Esophagus (tissue), 2 donors: ENCODE data around the gene YOD1. TPM values are rescaled to one million over a fixed set of nuclear protein-coding genes. Genes with fewer than 3 reads are reported as not detected.

Experiments used
- H3K27ac ChIP-seq, 2 donors: one replicate each; pipeline ENCODE4 v1.5.1; 2013; ENCODE audit warnings: low read depth in 2 of 2, mild to moderate bottlenecking in 2 of 2, inconsistent platforms in 1 of 2, low read length in 1 of 2, moderate library complexity in 1 of 2
- H3K27me3 ChIP-seq, 2 donors: one replicate each; pipeline ENCODE4 v1.6.1; 2013; ENCODE audit warnings: low read length in 2 of 2, control low read depth in 1 of 2, mild to moderate bottlenecking in 1 of 2; ENCODE audit not compliant: insufficient read depth in 2 of 2, control insufficient read depth in 1 of 2
- H3K36me3 ChIP-seq, 2 donors: one replicate each; pipeline ENCODE4 v1.6.1; 2013; ENCODE audit warnings: low read length in 1 of 2; ENCODE audit not compliant: control insufficient read depth in 2 of 2, insufficient read depth in 2 of 2
- H3K4me1 ChIP-seq, 2 donors: one replicate each; pipeline ENCODE4 v1.6.1; 2013; ENCODE audit warnings: low read length in 1 of 2; ENCODE audit not compliant: control insufficient read depth in 2 of 2, insufficient read depth in 2 of 2
- H3K4me3 ChIP-seq, 2 donors: one replicate each; pipeline ENCODE4 v1.5.1; 2013; ENCODE audit warnings: low read length in 2 of 2, mild to moderate bottlenecking in 2 of 2, low read depth in 1 of 2, moderate library complexity in 1 of 2
- H3K9me3 ChIP-seq, 2 donors: one replicate each; pipeline ENCODE4 v1.6.1; 2013; ENCODE audit warnings: mild to moderate bottlenecking in 2 of 2, low read depth in 1 of 2, low read length in 1 of 2, moderate library complexity in 1 of 2; ENCODE audit not compliant: control insufficient read depth in 2 of 2, insufficient read depth in 1 of 2
- WGBS, 2 donors: extraction: QIAGEN DNeasy Blood & Tissue Kit; methylation state at CpG; one replicate each; pipeline ENCODE4 v1.1.7; 2013; 5-methylcytosine and 5-hydroxymethylcytosine counted together
- polyA plus RNA-seq, 2 donors: library from polyadenylated mRNA; stranded (reverse); fragments of 200-250 nt; gene quantifications; one replicate each; pipeline ENCODE4 v1.2.3, GENCODE V29; 2013
- donor health status: healthy with polysubstance abuse.
- donor health status: Bipolar disorder and iron deficiency.

The YOD1 gene
- polyA plus RNA-seq, 2 donors: 13.9 to 39.4 TPM

DNA sequence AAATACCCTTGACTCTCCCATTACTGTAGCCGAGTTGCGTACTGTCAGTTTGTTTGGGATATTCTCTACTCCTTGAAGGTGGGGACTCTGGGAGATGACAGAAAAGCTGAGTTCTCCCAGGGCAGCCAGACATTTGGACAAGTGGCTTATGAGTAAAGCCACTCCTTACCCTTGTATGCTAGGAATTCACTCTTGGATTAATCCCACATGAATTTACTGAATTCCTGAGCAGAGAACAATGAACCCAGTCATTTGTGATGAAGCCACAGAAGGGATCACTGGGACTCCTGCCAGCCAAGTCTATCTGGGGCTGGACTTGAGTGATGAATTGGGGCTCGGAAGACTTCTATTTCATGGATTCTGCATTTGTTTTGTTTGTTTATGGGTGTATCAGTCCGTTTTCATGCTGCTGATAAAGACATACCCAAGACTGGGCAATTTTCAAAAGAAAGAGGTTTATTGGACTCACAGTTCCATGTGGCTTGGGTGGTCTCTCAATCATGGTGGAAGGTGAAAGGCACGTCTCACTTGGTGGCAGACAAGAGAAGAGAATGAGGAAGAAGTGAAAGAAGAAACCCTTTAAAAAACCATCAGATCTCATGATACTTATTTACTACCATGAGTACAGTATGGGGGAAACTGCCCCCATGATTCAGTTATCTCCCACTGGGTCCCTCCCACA is 43.5 kb downstream of the YOD1 start:
- Histone ChIP-seq H3K9me3 (no peaks in the 10 kb centered on the region), H3K4me3 (no peak overlapping the region), H3K4me1 (peaks cover 0 to 11% of the 10 kb centered on the region in 2 donors), H3K27me3 (no peaks in the 10 kb centered on the region), H3K36me3 (no peaks in the 10 kb centered on the region), H3K27ac (peak overlapping the region; percentile 65 to 67)
- 56 to 60% methylated on average over 5 of the region's 5 CpGs for WGBS, 2 donors

DNA sequence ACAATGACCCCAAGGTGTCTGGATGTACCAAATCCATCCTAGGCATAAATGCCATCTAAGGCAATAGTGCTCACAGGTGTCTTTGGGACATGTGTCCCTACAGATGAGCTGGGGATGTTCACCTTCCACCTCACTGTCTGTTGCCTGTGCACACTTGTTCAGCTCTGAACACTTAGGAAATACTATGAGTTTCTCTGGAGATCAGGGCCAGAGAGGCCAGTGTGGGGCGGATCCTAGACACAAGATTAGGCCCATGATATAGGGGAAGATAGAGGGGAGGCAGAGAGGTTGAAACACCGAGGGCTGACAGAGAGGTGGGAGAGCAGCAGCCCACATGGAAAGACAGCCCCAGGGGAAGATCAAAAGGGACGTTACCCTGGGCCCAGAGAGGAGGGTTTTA is 44.1 kb downstream of the YOD1 start:
- Histone ChIP-seq H3K36me3 (no peaks in the 10 kb centered on the region), H3K27ac (peak overlapping the region; percentile 65 to 67), H3K4me1 (peaks cover 0 to 12% of the 10 kb centered on the region in 2 donors), H3K9me3 (no peaks in the 10 kb centered on the region), H3K4me3 (no peak overlapping the region), H3K27me3 (no peaks in the 10 kb centered on the region)
- 56 to 65% methylated on average over 3 of the region's 3 CpGs for WGBS, 2 donors

DNA sequence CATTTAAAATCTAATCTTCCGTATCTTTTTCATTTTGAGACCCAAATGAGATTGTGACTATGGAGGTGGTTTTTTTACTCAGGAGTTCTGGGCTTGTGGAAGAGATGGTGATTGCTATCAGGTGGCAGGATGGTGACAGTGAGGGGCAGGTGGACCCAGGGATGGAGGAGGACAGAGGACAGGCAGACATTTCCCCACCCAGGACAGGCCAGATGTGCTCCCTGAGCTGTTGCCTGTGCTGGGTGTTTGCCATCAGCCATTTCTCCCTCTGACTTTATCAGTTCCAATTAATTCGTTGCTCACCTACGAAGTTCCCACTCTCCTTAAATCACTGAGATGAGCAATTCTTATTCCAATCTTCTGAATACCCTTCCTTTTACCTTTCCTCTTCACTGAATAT is 44.9 kb downstream of the YOD1 start:
- peaks cover 0 to 20% of the 10 kb centered on the region in 2 donors for H3K4me1 ChIP-seq
- H3K9me3 ChIP-seq: no peaks in the 10 kb centered on the region
- WGBS, 2 donors: 83 to 90% methylated on average over 3 of the region's 3 CpGs

DNA sequence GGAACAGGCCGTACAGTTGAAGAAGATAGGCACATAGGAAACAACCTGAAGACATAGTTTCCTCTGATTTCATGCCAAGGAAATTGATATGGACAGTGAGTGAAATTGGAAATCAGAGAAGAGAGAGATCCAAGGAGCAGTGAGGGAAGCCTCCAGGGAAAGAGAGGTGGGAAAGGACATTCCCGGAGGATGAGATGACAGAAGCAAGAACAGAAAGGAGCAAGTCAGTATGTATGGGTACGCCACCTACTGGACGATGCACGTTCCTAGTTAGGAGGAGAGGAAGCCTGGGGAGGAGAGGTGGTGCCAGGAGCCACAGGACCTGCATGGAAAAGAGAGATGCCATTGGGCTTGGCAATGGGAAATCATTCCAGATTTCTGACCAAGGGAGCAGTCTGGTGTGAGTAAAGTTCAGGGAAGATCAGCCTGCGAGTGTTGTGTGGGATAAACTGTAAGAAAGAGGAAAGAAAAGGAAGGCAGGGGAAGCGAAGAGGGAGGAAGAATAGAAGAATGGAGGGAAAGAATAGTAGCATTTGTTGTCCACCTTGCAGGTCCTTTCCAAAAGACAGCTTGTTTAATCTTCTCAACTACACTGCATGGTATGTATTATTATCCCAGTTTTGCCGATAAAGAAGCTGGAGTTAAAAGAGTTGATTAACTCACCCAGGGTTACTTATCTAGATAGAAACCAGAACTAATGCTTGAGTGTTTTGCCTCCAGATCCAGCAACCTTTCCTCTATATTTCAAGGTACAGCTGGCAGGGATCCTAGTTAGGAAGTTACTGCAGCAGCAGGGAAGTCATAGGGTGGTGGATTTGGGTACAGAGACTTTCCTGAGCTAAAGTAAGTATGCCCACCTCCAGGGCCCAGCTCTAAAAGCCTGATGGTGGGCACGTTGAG is 45.8 kb downstream of the YOD1 start:
- 35% methylated on average over 9 of the region's 9 CpGs for WGBS, 2 donors
- Histone ChIP-seq H3K27me3 (no peaks in the 10 kb centered on the region), H3K4me1 (peaks cover 0 to 20% of the 10 kb centered on the region in 2 donors), H3K27ac (peak overlapping the region; percentile 22 to 33), H3K9me3 (no peaks in the 10 kb centered on the region), H3K4me3 (no peak overlapping the region), H3K36me3 (no peaks in the 10 kb centered on the region)

More for the DNA sequence above, 44.9 kb downstream of the YOD1 start:
- Histone ChIP-seq H3K27ac (no peak overlapping the region), H3K36me3 (no peaks in the 10 kb centered on the region), H3K4me3 (no peak overlapping the region), H3K27me3 (no peaks in the 10 kb centered on the region)

DNA sequence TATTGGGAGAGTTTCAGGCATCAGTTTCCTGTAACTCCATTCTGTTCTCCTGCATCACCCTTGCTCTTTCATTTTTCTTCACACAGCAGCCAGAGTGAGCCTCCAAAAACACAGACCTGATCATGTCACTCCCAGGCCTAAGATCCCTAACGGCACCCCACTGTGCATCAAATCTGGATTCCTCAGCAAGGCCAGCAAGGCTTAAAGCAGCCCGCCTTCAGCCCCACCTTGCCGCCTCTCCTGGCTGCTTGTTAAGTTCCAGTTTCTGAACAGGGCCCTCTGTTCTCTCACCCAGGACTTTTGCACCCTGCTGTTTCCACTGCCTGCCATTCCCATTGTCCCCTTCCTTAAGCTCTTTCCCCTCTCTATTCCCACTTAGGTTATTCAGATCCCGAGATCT is 47.8 kb downstream of the YOD1 start:
- Histone ChIP-seq H3K36me3 (no peaks in the 10 kb centered on the region), H3K9me3 (no peaks in the 10 kb centered on the region), H3K27ac (peak overlapping the region; percentile 81 to 86), H3K4me1 (peaks cover 0 to 17% of the 10 kb centered on the region in 2 donors), H3K27me3 (no peaks in the 10 kb centered on the region), H3K4me3 (no peak overlapping the region)
- WGBS, 2 donors: 54 to 59% methylated on average over 4 of the region's 4 CpGs

DNA sequence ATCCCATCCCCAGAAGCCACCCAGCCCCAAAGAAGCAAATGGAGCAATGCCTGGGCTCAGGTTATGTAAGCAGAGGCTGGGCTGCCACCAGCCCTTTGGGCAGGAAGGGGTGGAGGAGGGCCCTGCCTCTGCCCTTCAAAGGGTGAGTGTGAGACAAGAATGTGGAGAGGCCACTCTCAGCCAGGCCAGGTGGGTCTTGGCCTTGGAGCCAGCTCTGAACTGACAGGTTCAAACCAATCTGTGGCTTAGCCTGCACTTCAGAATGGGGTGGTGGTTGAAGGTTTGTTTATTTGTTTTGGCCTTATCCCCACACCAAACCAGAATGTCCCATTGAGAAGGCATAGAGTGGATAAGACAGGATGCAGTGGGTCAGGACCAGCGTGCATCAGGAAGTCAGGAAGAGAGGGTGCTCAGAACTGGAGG is 48.3 kb downstream of the YOD1 start:
- H3K36me3 ChIP-seq: no peaks in the 10 kb centered on the region
- H3K27ac ChIP-seq: peak overlapping the region; percentile 81 to 86
- H3K27me3 ChIP-seq: no peaks in the 10 kb centered on the region
- H3K4me3 ChIP-seq: no peak overlapping the region
- 27 to 44% methylated on average over 1 of the region's 1 CpG for WGBS, 2 donors
- H3K9me3 ChIP-seq: no peaks in the 10 kb centered on the region
- H3K4me1 ChIP-seq: peaks cover 0 to 17% of the 10 kb centered on the region in 2 donors

DNA sequence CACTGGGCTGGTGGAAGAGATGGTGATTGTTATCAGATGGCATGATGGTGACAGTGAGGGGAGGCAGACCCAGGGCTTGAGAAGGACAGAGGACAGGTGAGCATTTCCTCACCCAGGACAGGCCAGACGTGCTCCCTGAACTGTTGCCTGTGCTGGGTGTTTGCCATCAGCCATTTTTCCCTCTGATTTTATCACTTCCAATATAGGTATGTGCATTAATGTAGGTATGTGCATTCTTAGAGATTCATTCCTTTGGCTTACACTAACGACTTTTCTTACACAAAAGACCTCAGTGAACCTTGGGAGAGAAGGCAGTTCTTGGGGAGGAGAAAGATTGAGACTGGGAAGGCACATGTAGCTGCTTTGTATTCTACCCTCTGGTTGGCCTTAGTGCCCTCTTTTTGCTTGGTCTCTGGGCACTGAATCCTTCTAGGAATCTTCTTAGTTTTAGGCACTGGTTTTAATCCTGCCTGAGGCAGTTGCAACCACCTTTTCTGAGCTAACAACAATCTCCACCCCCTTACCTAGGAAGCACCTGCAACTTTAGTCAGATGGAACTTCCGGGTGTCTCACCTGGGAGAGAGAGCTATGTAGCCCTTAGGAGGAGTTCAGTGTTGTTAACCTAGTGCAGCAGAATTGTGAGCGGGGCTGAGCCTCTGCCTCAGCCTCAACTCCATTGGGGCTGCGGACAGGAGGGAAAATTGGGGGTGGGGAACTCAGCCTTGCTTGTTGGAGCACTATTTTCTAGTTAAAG is 49.3 kb downstream of the YOD1 start:
- no peak overlapping the region for H3K4me3 ChIP-seq
- 67% methylated on average over 5 of the region's 5 CpGs for WGBS, 2 donors
- no peaks in the 10 kb centered on the region for H3K36me3 ChIP-seq
- H3K27me3 ChIP-seq: no peaks in the 10 kb centered on the region
- H3K9me3 ChIP-seq: no peaks in the 10 kb centered on the region
- H3K4me1 ChIP-seq: peaks cover 0 to 13% of the 10 kb centered on the region in 2 donors
- H3K27ac ChIP-seq: peak overlapping the region; percentile 81 to 94

DNA sequence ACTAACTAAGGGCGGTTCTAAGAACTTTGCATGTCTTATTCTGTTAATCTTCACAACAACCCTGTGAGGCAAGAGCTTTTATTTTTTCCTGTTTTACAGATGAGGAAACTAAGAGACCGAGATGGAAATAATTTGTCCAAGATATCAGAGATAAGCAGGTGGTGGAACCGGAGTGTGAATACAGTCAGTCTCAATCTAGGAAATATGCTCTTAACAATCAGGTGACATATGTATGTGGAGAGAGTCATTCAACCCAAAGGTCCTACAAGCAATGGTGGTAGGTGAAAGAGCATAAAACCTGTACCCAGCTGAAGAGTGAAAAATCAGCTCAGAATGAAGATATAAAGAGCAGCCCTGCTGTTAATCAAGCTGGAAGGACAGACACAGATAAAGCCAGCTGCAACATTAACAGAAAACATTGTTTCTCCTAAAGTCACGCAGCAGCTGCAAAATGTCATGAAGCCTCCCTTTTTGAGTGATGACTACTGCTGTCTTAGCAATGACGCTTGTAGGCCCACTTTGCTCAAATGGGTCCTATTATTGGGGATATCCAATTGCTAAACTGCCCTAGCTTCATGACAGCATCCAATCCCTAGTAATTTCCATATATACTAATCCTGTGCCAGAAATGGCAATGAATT is 50.2 kb downstream of the YOD1 start:
- Histone ChIP-seq H3K36me3 (no peaks in the 10 kb centered on the region), H3K9me3 (no peaks in the 10 kb centered on the region), H3K4me1 (peaks cover 0 to 13% of the 10 kb centered on the region in 2 donors), H3K4me3 (no peak overlapping the region), H3K27ac (peak overlapping the region in 1 of 2 donors; percentile 66), H3K27me3 (no peaks in the 10 kb centered on the region)
- 65 to 75% methylated on average over 5 of the region's 5 CpGs for WGBS, 2 donors

DNA sequence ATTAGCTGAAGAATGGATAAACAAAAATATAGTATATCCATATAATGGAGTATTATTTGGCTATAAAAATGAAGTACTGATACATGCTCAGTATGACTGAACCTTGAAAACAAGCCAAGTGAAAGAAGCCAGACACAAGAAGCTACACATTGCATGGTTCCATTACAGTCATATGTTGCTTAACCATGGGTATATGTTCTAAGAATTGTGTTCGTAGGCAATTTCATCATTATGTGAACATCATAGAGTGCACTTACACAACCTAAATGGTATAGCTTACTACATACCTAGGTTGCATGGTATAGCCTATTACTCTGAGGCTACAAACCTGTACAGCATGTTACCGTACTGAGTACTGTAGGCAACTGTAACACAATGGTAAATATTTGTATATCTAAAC is 52.2 kb downstream of the YOD1 start:
- no peaks in the 10 kb centered on the region for H3K27me3 ChIP-seq
- H3K4me1 ChIP-seq: peaks cover 0 to 13% of the 10 kb centered on the region in 2 donors
- H3K4me3 ChIP-seq: no peak overlapping the region
- 76 to 87% methylated on average over 2 of the region's 2 CpGs for WGBS, 2 donors
- no peaks in the 10 kb centered on the region for H3K9me3 ChIP-seq
- no peaks in the 10 kb centered on the region for H3K36me3 ChIP-seq
- H3K27ac ChIP-seq: no peak overlapping the region
